Measurements from ENCODE around the gene PSMA6.

DNA sequence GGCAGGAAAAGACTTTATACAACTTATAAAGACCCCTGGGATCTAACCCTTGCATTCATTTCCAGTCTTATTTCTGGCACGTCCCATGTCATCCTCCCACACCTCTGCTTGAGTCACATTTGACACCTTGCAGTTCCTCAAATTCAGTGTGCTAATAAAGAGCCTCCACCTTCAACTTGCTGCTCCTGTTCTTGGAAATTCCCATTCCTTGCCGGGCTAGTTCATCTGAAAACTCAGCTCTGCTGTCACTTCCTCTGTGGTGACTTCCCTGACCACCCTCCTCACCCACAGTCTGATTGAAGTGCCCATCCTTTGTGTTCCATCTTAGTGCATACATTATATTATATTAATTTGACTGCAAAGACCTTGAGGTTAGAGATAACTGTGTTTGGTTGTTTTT lies 37.4 kb upstream of the PSMA6 start:
- TF ChIP-seq, protein P1, sequence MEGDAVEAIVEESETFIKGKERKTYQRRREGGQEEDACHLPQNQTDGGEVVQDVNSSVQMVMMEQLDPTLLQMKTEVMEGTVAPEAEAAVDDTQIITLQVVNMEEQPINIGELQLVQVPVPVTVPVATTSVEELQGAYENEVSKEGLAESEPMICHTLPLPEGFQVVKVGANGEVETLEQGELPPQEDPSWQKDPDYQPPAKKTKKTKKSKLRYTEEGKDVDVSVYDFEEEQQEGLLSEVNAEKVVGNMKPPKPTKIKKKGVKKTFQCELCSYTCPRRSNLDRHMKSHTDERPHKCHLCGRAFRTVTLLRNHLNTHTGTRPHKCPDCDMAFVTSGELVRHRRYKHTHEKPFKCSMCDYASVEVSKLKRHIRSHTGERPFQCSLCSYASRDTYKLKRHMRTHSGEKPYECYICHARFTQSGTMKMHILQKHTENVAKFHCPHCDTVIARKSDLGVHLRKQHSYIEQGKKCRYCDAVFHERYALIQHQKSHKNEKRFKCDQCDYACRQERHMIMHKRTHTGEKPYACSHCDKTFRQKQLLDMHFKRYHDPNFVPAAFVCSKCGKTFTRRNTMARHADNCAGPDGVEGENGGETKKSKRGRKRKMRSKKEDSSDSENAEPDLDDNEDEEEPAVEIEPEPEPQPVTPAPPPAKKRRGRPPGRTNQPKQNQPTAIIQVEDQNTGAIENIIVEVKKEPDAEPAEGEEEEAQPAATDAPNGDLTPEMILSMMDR (conservative IDR thresholded peaks at IDR 0.05 in 1 of 2, IDR thresholded peaks at IDR 0.05 in 1 of 2; ENCODE audit: low read depth in 1 of 2, low read length in 2 of 2), result no peak
- no peak for TF ChIP-seq EZH2 (IDR thresholded peaks at IDR 0.05; ENCODE audit: low read length, missing control alignments)
